ENCODE results near the gene TPSG1.

DNA sequence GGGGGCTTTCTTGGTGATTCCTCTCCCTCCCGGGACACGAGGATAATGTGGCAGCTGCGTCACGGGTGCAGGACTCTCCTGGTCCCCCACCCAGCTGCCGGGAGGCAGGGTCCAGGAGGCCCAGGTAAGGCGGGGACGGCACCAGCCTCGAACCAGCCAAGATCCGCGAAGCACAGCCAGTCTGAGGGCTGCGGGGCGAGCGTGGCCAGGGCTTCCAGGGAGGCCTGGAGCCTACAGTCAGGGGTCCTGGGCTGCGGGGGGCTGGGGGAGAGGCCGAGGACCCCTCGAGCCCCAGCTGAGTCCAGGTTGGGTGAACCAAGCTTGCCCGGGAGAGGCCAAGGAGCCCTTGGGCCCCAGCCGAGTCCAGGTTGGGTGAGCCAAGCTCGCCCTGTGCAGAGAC is 40.8 kb upstream of the TPSG1 start:
- TF ChIP-seq, protein P1, sequence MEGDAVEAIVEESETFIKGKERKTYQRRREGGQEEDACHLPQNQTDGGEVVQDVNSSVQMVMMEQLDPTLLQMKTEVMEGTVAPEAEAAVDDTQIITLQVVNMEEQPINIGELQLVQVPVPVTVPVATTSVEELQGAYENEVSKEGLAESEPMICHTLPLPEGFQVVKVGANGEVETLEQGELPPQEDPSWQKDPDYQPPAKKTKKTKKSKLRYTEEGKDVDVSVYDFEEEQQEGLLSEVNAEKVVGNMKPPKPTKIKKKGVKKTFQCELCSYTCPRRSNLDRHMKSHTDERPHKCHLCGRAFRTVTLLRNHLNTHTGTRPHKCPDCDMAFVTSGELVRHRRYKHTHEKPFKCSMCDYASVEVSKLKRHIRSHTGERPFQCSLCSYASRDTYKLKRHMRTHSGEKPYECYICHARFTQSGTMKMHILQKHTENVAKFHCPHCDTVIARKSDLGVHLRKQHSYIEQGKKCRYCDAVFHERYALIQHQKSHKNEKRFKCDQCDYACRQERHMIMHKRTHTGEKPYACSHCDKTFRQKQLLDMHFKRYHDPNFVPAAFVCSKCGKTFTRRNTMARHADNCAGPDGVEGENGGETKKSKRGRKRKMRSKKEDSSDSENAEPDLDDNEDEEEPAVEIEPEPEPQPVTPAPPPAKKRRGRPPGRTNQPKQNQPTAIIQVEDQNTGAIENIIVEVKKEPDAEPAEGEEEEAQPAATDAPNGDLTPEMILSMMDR (IDR thresholded peaks at IDR 0.05): no peak
- TF ChIP-seq POLR2A (IDR thresholded peaks at IDR 0.05): no peak
